Right ventricle myocardium inferior (tissue), 1 donor: ENCODE data around the gene MARCHF9. TPM values are rescaled to one million over a fixed set of nuclear protein-coding genes. Genes with fewer than 3 reads are reported as not detected.

Experiments used
- ATAC-seq: fragments of 200-7000 bp; cut with Tn5 transposase; one replicate; pipeline ENCODE4 v1.9.1; 2020; ENCODE audit warnings: mild to moderate bottlenecking, moderate library complexity
- DNase-seq: peaks from one replicate; pipeline ENCODE4 v3.0.0; 2021; ENCODE audit errors: missing footprints
- intact Hi-C: fragments of 100-400 bp; cut with DNase I; formaldehyde crosslinking; loops from one replicate; pipeline ENCODE4 v1.11.0; 2022
- total RNA-seq: library from RNA; stranded (reverse); fragmentation: NEBNext Ultra II Directional; extraction: Animal tissue kit (Norgen Biotek cat#: 25700); gene quantifications from one replicate; pipeline ENCODE4 v1.2.1, GENCODE V29; 2021
- donor health status: DM: no; HTN: yes; CAD: no; lungs with severe emphysema.

Gene MARCHF9
- total RNA-seq, 1 donor from 2014 or later = 14.5 TPM

DNA sequence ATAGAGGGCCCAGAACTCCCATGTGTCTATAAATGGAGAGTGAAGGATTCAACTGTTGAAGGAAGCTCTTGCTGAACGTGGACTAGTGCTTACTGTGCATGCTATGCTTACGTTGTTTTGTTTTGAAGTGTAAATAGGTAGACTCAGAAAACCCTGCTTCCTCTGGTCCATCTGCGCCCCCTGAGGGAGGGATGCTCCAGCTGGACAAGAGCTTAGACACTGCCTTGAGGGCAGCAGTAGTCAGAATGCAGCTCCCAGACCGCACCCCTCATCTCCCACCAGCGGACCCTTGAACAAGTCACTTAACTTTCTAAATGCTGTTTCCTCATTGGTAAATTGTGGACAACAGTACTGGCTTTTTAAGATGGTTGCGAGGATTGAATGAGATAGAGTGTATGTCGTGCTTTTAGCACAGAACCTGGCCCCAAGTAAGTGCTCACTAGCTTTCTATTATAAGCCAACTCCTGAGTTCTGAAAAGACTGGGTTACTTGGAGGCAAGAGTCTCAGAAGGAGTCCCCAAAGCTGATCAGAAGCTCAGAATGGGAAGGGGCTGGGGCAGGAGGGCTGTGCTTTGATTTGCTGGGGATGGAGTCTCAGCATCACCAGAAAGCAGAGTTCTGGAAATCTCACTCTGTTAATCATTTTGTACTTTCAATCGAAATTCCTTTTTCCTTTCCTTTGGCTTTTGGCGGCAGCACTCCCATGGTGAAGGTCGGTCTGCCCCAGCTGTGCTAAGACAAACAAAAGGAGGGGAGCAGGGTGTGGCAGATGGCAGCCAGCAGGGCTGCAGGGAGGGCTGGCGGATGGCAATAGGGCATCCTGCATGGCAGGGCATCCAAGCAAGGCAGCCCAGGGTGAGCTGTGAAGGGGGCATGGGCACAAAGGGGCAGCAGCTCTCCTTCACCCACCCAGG, 31.9 kb upstream of the MARCHF9 start:
- intact Hi-C loops = no loop called here
- DNase-seq (no peak), ATAC-seq (no peak)

DNA sequence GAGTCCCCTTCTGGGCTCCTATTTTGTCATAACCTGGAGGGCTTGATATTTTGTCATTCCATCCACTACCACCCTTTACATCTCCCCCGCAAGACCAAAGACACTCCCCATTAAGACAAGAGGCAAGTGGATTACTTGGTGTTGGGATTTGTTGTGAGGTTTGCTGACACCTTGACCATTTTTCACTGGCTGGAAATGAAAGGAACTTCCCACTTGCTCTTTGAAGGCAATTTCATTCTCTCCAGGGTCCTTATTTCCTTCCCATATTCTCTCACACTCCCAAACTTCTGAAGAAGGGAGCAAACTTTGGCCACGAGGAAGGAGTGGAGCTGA, 31.3 kb upstream of the MARCHF9 start:
- ATAC-seq = no peak
- intact Hi-C loops = no loop called here
- no peak for DNase-seq

DNA sequence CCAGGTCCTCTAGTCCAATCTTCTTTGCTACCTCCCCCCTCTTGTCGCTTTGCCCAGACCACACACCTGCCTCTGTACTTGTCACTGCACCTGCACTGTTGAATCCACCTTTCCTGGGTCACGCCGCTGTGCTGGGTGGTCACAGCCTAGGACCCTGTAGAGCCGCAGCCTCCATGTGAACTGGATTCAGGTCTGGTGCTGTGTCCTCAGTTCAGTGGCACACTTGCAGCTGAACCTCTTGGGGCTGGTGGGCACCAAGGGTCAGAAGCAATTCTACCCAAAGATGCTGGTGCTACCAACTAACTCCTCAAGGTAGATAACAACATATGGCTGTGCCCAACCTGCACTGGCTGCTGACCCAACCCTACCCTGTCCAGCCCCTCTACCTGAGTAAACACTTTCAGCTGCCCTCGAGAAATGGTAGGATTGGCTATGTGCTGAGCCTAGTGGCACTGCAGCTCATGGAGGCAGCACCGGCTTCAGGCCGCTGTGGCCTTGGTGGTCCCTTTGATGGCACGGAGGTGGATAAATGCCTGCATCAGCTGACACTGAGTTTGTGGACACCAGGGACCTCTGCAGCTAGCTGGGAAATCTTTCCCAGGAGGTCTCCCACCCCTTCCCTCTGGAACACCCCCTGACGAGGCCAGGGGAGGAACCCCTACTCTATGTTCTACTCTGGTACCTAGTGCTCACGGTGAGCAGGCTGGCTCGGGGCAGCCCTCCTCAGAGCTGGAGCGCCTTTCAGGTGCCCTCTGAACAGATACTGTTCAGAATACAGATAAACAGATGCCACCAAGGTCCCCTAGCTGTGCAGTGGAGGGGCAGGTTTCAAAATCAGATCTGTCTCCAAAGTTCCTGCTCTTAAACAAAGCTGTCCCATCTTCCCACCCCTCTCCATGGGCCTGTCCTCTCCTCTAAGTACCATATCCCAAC, 30.6 kb upstream of the MARCHF9 start:
- intact Hi-C loops = no loop called here
- no peak for ATAC-seq
- no peak for DNase-seq

DNA sequence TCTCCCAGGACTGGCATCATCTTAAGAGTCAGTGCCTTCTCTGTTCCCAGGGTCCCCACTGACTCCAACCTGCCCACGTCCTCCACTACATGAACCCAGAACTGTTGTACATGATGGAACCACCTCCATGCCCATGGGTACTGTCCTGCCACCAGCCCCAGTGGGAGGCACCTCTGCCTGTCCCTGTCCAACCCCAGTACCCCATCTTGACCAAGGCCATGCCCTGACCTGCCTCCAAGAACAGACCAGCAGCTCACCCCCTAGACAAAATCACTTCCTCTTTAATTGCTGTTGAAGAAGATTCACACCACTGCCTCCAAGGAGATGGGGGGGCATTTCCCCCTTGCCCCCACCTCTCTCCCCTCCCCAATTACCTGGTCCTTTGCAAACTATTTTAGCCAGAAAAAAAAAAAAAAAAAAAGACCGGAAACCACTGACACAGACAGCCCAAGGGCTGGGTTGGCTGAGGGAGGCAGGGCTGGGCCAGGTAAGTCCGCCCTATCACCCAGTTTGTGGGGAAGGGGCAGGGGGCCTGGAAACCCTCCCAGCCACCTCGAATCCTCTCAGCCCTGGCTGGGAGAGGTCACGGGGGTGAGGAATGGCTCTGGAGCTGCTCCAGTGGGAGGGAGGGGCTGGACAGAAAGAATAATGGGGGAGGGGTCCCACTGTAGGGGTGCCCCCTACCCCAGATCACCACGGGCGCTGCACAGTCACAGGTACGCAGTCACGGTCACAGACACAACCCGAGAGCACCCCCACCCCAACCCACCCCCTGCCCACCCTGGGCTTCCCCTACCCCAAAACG, 29.8 kb upstream of the MARCHF9 start:
- intact Hi-C loops = no loop called here
- DNase-seq = no peak
- ATAC-seq = no peak

DNA sequence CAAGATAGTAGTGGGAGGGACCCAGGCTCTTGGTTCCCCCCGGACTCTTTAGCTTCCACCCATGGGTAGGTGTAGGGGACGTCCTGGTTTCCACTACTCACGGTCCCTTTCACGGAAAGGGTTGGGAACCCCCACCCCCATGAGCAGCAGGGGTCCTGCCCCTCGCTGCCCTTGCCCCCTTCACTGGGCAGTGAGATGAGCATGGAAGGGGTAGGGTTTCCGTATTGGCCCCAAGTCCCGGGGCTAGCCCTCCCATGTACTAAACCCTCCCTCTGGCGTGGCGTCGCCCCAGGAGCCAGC, 29.1 kb upstream of the MARCHF9 start:
- ATAC-seq = no peak
- no peak for DNase-seq
- intact Hi-C loops = no loop called here

DNA sequence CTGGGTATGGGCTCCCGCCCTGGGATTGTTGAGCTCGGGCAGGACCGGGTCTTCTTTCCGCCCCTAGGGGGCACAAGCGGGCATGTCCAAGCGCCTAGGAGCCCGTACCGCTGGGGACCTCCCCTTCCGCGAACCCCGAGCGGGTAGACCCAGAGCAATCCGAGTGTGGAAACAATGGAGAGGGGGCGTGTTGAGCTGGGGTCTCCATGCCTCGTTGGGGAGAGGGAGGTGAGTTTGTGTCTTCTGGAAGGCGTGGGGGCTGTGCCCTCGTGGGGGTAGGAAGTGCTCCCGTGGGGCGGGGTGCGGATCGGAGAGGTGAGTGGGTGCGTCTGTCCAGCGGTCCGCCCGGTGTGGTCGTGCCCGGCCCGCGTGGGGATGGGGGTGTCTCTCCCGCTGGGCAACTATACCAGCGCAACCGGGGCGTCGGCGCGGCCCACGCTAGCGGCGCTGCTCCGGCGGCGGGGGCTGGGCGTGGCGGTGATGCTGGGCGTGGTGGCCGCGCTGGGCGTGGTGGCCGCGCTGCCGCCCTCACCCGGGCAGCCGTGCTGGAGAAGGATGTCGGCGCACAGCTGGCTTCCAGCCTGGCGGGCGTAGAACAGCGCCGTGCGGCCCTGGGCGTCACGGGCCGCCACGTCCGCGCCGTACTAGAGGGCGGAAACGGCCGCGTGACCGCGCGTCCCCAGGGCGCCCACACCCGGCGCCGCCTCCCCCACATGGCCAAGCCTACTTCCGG, 28.6 kb upstream of the MARCHF9 start:
- intact Hi-C loops = no loop called here
- peak; percentile 82 for ATAC-seq
- peak; percentile 84 for DNase-seq

DNA sequence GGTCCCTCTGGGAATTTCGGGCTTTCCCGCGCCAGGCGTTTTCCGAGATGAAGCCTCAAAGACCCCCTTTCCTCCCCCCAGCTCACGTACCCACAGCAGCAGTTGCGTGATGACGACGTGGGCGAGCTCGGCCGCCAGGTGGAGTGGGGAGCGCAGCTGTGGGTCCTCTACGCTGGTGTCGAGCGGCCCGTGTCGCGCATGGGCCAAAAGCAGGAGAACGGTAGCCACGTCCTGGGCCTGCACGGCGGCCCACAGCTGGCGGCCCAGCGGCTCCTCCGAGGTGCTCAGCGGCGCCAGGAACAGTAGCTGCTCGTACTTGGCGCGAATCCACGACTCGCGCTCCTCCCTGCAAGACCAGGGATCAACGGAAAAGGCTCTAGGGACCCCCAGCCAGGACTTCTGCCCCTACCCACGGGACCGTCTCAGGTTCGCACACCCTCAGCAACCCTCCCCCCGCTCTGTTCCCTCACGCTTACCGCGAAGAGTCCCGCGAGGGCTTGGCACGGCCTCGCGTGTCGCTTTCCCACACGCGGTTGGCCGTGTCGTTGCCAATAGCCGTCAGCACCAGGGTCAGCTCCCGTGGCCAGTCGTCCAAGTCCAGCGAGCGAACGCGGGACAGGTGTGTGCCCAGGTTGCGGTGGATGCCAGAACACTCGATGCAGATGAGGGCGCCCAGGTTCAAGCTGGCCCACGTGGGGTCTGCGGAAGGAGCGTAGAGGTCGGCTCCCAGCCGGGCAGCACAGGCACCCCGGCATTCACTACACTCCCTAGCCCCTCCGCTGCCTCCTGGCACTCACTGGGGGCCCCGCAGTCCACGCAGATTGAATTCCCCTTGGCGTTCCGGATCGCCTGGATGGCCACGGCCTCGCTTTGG, 27.8 kb upstream of the MARCHF9 start:
- intact Hi-C loops = no loop called here
- ATAC-seq (peak; percentile 46), DNase-seq (peak; percentile 79)

DNA sequence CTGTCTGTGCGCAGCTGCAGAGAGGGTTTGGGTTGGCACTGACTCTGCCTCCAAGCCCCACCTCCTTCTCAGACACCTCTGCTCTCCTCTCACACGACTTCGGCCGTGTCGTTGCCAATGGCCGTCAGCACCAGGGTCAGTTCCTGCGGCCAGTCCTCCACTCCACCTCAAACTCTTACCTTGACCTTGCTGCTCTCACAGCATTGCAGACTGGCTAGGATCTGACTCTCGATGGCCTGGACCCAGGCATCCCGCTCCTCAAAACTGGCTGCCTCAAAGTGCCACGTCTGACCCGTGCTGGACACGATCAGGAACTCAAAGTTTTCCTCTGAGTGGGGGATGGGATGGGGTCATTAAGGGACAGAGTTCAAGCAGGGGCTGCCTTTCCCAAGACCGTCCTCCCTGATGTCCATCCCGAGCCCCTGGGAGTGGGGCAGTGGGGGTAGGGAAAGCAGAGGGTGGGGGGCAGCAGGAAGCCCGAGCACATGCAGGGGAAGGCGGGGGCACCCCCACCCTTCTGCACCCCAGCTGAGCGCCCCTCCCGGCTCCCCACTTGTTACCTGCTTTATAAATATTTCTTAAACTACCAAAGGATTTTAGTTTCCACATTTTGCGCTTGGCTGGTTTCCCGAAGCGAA, 27.0 kb upstream of the MARCHF9 start:
- intact Hi-C loops = no loop called here
- DNase-seq (no peak), ATAC-seq (no peak)

DNA sequence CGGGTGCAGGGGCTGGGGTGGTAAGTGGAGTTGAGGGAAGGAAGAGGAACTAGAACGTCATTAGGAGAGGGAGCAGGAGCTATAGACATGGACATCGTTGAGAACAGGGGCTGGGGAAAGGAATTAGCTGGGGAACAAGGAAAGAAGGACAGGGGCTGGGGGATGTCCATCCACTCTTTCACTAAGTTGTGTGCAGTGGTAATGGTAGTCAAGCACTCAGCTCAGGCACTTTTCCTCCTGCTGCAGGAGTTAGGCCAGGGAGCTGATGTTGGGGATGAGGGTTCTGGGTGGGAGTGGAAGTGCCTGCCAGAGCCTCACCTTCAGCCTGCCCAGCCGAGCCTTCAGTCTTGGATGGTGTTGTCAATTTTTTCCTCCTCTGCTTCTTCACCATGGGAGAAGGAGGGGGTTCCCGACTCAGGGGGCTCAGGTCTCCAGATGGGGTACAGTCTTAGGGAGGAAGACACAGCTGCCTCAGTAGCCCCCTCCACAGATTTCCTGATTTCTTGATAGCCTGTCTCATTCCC, 25.5 kb upstream of the MARCHF9 start:
- no peak for ATAC-seq
- intact Hi-C loops = no loop called here
- no peak for DNase-seq

DNA sequence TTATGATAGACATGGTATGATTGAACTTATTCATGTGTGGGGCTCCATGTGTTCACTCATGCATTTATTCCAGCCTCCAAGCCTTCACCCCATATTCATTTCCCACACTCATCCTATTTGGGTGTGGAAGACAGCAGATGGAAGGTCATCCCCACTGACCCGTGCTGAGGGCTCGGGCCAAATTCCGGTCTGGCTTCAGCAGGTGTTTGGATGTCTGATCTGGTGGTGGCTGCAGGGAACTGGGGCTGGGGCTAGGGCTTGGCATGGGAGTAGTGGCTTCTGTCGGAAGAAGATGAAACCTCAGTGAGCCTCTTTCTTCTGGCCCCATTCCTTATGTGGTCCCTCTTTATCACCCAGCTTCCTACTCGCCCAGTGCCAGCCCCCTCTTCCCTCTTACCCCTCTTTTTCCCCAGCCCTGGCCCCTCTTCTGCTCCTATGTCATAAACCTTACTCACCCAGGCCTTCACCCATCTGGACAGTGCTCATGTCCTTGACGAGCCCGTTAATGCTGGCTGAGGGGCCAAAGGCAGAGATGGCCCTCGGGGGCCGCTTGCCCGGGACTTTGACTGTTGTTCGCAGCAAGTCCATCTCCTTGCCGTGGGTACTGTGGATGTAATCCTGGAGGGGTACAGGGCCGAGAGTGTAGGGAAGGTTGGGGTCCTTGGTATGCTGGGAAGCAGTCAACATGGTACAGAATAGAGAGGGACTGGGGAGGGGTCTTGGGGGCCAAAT, 24.4 kb upstream of the MARCHF9 start:
- DNase-seq (no peak), ATAC-seq (no peak)
- intact Hi-C loops = no loop called here

DNA sequence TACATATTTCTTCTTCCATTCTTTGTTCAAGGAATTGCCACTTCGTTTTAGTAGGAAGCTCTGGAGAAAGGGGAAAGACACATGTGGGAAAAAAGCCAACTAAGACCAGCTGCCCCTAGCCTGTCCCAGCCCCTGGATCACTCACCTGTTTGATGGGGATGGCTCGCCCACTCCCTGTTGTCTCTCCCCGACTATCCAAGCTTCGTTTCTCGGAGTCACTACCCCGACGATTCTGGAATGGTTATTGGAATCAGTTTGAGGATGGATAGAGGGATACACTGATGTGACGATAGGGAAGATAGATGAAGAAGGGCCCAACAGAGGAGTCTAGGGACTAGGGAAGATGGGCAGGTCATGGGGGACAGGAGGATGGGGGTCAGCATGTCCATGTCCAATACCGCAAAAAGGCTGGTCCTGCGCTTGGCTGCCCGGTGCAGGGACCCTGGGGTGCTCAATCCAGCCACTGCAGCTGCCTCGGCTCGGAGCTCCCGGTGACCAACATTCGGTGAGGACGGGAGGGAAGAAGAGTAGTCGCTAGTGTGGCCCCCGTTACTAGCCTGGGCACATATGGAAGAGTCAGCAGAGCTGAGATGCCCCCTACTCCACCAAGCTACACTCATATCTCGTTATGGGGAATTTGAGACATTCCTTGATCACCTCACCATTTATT, 23.4 kb upstream of the MARCHF9 start:
- DNase-seq (no peak), ATAC-seq (no peak)
- intact Hi-C loops = no loop called here

DNA sequence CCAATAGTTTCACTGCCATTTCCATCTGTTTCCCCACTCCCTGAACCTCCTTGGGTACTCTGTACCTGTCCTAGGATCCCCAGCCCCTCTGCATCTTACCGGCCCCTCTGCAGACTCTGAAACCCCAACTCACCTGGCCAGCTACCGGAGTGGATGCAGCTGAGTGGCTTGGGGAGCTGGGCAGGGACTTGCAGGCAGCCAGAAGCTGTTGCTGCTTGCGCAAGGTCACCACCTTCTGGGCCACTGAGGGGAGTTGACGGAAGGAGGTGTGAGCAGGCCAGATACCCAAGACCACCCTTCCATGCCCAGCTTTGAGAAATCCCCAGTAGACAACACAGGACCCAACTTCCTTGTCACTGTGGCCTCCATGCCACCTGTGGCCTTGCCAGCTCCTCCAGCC, 22.6 kb upstream of the MARCHF9 start:
- ATAC-seq (no peak), DNase-seq (no peak)
- intact Hi-C loops = no loop called here

DNA sequence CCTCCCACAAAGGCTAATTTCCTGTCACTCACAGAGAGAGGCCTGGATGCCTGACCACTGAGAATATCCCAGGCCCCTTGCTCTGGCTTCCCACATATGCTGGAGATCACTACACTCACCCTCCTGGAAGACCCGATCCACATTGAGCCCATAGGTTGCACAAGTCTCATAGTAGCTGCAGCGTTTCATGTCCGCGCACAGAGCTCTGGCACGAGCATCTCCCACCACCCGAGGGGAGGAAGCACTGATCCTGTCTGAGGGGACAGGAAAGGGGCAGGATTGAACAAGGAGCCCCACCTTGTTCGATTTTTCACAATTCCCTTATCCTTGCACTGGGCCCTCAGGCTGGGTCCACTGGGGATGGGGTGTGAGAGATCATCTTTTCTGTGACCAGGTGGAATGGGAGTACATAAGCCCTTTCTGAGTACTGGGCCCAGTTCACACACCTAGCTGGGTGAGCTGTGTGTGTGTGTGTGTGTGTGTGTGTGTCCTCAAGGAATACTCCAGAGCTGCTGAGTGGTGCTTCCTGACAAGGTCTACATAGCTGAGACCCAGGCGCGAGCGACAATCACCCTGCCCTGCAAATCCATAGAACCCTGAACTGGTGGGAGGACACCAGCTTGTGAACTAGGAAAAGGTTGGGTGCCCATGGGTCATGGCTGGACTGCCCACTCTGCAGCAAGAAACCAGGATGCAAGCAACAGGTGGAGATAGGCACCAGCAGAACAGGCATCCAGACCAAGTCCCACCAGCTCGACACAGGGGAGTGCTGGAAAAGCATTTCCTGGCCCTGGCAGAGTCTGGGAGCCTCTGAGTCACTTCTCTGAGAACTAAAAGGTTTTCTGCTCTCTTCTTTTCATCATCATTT, 21.9 kb upstream of the MARCHF9 start:
- no peak for ATAC-seq
- intact Hi-C loops = no loop called here

DNA sequence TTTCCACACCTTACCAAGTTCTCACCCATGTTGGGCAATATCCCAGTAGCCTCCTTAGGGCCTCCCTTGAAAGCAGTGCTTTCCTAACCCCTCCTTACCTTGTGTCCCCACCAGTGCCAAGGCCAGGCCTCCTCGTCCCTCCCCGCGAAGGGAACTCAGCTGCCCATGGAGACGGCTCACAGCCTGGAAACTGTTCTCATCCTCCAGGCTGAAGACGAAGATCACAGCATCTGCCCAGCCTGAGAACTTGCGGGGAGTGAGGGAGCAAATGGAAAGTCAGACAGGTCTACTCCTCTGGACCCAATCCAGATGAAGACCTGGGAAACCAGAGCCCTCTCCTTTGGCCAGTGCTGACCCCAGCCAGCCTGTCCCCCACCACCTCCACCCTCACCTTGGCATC, 21.0 kb upstream of the MARCHF9 start:
- intact Hi-C loops = no loop called here

More for the DNA sequence above, 21.9 kb upstream of the MARCHF9 start:
- DNase-seq = no peak

DNA sequence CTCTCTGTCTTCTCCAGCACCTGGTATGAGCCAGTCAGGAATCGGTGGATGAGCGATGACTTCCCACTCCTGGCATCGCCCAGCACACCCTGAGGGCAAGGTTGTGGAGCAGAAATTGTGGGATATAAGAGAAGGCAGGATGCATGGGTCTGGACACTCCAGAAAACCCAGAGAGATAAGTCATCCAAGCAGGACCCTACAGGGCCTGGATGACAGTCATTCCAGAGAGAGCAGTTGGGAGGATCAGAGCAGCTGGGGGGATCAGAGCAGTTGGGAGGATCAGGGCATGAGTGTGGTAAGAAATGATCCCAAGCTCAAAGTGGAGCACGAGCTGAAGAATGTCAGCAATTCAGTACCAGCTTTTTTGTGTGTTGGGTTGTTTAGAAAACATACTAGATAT, 20.3 kb upstream of the MARCHF9 start:
- intact Hi-C loops = no loop called here
- DNase-seq (no peak), ATAC-seq (no peak)

More for the DNA sequence above, 21.0 kb upstream of the MARCHF9 start:
- ATAC-seq (no peak), DNase-seq (no peak)
